Measurements from ENCODE around the gene ADAMTSL1.

DNA sequence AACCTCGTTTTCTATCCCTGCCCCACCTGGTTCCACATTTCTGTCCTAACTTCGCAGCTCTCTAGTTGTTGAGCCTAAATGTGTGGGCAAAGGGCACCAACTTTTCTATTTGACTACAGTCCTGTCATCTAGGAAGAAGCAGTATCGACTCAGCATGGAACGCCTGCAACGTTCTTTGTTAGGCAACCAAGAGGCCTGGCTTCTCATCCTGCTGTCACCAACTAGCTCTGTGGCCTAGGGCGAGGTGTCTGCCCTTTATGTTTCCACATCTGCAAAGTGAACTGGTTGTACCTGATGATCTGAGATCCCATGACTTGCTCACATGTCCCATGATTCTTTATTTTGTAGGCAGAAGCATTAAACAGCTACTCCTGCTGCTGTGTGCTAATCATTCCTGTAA, 248.9 kb downstream of the ADAMTSL1 start:
- TF ChIP-seq CTCF (IDR thresholded peaks at IDR 0.05) (no peak), REST (IDR thresholded peaks at IDR 0.05; ENCODE audit: insufficient read depth in 1 of 2, low read depth in 2 of 2, low read length in 1 of 2) (no peak), POLR2AphosphoS5 (IDR thresholded peaks at IDR 0.05; ENCODE audit: low read depth, low read length) (no peak), SIN3A (IDR thresholded peaks at IDR 0.05; ENCODE audit: borderline replicate concordance, insufficient read depth, low read depth, low read length) (no peak)

All from Panc1 (cell line).